GM18951 (cell line): ENCODE results near the gene DNAH17.

ENCODE experiments used
- POLR2A ChIP-seq: IDR thresholded peaks from 4 replicates; pipeline ENCODE4 v1.6.1; 2011; ENCODE audit warnings: mild to moderate bottlenecking; ENCODE audit not compliant: insufficient read length, insufficient read depth; ENCODE audit errors: extremely low read depth
- in situ Hi-C: fragments of 300-500 bp; cut with MboI; formaldehyde crosslinking; loops from one replicate; pipeline ENCODE4 v1.12.0; 2022; ENCODE audit warnings: low sequenced_read_pairs, mixed read lengths, inconsistent platforms; ENCODE audit not compliant: unreplicated experiment

Gene DNAH17

DNA sequence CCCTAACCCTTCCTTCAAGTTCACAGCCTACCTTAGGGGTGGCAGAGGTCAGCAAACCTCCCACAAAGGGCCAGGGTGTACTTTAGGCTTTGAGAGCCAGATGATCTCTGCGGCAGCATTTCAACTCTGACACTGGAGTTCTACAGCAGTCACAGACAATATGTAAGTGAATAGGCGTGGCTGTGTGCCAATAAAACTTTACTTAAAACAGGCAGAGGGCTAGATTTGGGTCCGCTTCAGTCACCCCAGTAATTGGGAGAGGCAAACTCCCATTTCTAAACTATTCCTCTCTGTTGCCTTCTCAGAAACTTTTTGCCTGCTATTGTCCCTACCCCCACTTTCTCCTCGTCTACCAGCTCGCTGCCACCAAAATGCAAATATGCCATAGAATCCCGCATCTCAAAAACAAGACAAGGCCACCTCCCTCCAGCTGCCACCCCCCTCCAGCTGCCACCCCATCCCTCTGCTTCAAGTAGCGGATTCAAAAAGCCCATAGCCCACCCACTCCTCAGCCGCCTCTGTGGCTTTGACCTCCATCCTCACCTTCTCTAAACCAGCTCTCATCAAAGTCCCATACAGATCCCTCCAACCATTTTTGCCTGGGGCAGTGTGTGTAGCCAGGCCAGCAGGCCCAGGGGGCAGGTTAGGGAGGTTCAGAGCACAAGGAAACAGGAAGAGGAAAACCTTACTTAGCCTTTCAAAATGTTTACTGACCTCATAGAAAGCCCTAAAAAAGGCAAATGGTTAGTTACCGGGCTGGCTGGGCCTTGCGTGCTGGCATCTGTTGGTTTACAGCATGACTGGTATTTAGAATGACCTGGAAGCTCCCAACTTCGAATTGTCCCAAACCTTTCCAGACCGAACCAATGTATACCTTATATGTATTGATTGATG is 19.9 kb upstream of the DNAH17 start:
- in situ Hi-C loops = no loop called here
- no peak for TF ChIP-seq POLR2A

GRCh38 chr17:78595135-78595810 is 18.1 kb upstream of the DNAH17 start:
- TF ChIP-seq POLR2A = no peak
- in situ Hi-C loops = no loop called here

DNA sequence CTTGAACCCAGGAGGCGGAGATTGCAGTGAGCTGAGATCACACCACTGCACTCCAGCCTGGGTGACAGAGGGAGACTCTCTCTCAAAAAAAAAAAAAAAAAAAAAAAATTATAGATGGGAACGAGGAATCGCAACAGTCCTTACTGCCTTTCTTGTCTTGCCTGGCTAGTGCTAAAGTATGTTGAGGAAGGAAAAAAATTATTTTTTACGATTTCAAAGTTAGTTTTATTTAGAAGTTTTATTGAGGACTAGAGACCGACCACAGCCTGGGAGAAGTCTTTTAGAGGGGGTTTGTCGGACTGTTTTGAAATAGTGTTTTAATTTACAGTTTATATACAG is 15.8 kb upstream of the DNAH17 start:
- TF ChIP-seq POLR2A = no peak
- in situ Hi-C loops = no loop called here

DNA sequence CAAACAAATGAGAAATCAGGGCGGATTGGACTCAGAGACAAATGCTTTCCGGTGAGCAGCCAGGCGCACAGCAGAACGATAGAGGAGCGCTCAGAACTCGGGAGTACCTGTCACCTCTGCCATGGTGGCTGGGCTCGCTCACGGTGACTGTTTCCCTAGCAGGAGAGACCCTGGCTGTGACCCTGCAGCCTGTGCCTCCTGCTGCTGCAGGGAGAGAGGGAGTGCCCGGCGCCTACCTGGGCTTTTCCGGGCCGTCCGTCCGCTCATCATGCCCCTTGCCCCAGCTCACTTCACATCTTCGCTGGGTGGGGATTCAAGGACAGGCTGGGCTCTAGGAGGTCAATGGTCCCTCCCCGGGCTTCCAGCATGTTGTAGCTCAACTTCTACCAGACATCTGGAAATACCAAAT is 14.1 kb upstream of the DNAH17 start:
- TF ChIP-seq POLR2A = no peak
- in situ Hi-C loops = no loop called here

GRCh38 chr17:78589885-78590284 is 12.7 kb upstream of the DNAH17 start:
- no peak for TF ChIP-seq POLR2A
- in situ Hi-C loops = no loop called here

DNA sequence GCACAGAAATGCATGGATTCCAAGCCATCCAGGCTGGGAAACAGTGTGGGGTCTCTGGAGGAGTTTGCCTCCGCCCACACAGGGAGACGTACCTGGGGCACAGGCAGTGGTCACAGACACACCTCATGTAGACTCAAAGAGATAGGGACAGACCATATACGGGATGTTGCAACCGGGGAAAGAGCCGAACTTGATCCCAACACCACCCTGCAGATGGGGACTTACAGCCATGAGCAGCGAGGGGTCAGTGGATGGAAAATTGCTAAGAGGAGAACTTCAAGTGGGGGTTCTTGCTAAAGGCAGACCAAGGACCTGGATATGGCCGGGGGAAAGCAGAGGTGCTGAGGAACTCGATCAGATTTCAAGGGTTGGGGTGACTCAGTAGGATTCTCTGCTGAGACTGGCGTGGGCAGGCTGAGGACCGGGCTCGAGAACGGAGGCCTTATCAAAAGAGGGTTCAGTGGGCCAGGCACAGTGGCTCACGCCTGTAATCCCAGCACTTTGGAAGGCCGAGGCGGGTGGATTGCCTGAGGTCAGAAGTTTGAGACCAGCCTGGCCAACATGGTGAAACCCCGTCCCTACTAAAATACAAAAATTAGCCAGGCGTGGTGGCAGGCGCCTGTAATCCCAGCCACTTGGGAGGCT is 12.0 kb upstream of the DNAH17 start:
- TF ChIP-seq POLR2A = no peak
- in situ Hi-C loops = no loop called here

GRCh38 chr17:78588258-78589030 is 11.2 kb upstream of the DNAH17 start:
- in situ Hi-C loops = no loop called here
- TF ChIP-seq POLR2A = no peak

GRCh38 chr17:78585006-78585630 is 7.9 kb upstream of the DNAH17 start:
- TF ChIP-seq POLR2A = no peak
- in situ Hi-C loops = no loop called here

- no peak for TF ChIP-seq POLR2A
- in situ Hi-C loops = no loop called here
Observed at GRCh38 chr17:78583091-78583490, 5.9 kb upstream of the DNAH17 start.

GRCh38 chr17:78581304-78581703 is 4.1 kb upstream of the DNAH17 start:
- in situ Hi-C loops = no loop called here
- no peak for TF ChIP-seq POLR2A

DNA sequence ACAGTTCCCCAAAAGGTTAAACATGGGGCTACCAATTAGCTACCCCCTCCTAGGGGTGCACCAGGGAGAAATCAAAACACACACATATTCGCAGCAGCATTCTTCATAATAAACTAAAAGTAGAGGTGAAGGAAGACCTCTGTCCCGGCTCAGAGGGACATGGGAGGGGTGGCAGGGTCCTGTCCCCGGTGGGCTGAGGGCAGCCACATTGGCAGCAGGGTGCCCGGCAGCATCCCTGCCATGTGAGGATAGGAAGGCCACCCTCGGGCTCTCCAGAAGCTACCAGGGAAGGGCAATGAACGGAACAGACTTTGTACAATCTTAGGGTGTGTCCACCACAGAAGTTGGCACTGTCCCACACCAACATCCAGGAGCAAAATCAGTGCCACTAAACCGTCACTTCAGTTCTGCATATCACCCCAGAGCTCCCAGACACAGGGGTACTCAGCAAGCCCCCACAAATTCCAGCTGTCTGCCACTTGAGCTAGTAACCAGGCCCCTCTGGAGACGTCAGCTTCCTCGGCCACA is 3.1 kb upstream of the DNAH17 start:
- in situ Hi-C loops = no loop called here
- TF ChIP-seq POLR2A = no peak

GRCh38 chr17:78576389-78577112 is 645 bp downstream of the DNAH17 start:
- TF ChIP-seq POLR2A = no peak
- in situ Hi-C loops = no loop called here
